Hepatocyte (in vitro differentiated cells): ENCODE results near the gene CACNA1C.

ENCODE experiments used
- EZH2 ChIP-seq: fragments of 200-600 bp; sonication (generic); IDR thresholded peaks from 2 replicates; pipeline ENCODE4 v1.6.1; 2016; ENCODE audit warnings: antibody characterized with exemption, mild to moderate bottlenecking, borderline replicate concordance
- TF ChIP-seq, protein P1 (sequence below): fragments of 200-600 bp; sonication (generic); IDR thresholded peaks from 2 replicates; pipeline ENCODE4 v1.5.1; 2016; ENCODE audit warnings: antibody characterized with exemption, mild to moderate bottlenecking; ENCODE audit not compliant: poor library complexity

DNA sequence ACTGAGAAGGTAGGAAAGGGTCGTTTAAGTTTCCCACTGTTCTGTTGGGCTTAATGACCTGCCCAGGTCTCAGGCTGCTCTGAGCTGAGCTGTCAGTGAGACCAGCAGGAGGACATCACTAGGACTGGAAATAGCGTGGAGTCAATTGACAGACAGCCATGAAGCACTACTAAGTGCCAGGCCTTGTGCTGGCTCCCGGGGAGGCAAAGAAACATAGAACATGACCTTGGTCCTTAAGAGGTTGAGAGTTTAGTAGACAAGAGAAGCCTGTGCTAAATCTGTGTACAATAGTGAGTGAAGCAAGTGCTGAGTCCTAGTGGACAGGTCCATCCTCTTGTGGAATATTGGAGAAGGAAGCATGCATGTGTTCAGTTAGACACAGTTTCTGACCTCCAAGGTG is 239.2 kb downstream of the CACNA1C start:
- TF ChIP-seq, protein P1, sequence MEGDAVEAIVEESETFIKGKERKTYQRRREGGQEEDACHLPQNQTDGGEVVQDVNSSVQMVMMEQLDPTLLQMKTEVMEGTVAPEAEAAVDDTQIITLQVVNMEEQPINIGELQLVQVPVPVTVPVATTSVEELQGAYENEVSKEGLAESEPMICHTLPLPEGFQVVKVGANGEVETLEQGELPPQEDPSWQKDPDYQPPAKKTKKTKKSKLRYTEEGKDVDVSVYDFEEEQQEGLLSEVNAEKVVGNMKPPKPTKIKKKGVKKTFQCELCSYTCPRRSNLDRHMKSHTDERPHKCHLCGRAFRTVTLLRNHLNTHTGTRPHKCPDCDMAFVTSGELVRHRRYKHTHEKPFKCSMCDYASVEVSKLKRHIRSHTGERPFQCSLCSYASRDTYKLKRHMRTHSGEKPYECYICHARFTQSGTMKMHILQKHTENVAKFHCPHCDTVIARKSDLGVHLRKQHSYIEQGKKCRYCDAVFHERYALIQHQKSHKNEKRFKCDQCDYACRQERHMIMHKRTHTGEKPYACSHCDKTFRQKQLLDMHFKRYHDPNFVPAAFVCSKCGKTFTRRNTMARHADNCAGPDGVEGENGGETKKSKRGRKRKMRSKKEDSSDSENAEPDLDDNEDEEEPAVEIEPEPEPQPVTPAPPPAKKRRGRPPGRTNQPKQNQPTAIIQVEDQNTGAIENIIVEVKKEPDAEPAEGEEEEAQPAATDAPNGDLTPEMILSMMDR: no peak
- TF ChIP-seq EZH2: no peak
